Osteocyte (in vitro differentiated cells): ENCODE data around the gene CLEC4C. TPM values are rescaled to one million over a fixed set of nuclear protein-coding genes. Genes with fewer than 3 reads are reported as not detected.

ENCODE experiments used
- DNase-seq: peaks from one replicate; pipeline ENCODE4 v3.0.0; 2021; ENCODE audit warnings: mixed read lengths; ENCODE audit not compliant: unreplicated experiment; ENCODE audit errors: extremely low spot score
- H3K27ac Mint-ChIP-seq: one replicate; pipeline ENCODE4 v1.8.0; 2021; ENCODE audit warnings: mild to moderate bottlenecking, mixed read lengths; ENCODE audit not compliant: unreplicated experiment
- H3K27me3 Mint-ChIP-seq: one replicate; pipeline ENCODE4 v1.8.0; 2021; ENCODE audit warnings: mixed read lengths; ENCODE audit not compliant: unreplicated experiment
- H3K36me3 Mint-ChIP-seq: one replicate; pipeline ENCODE4 v1.8.0; 2021; ENCODE audit warnings: mixed read lengths; ENCODE audit not compliant: unreplicated experiment
- H3K4me1 Mint-ChIP-seq: one replicate; pipeline ENCODE4 v1.8.0; 2021; ENCODE audit warnings: mixed read lengths; ENCODE audit not compliant: unreplicated experiment
- H3K4me3 Mint-ChIP-seq: one replicate; pipeline ENCODE4 v1.8.0; 2021; ENCODE audit warnings: mild to moderate bottlenecking, moderate library complexity, mixed read lengths; ENCODE audit not compliant: unreplicated experiment
- H3K9me3 Mint-ChIP-seq: one replicate; pipeline ENCODE4 v1.8.0; 2021; ENCODE audit warnings: mixed read lengths; ENCODE audit not compliant: unreplicated experiment
- CTCF ChIP-seq: fragments of 200-600 bp; sonication (generic); IDR thresholded peaks from 2 replicates; pipeline ENCODE4 v1.5.0; 2021; ENCODE audit warnings: antibody characterized with exemption, mild to moderate bottlenecking, moderate library complexity
- total RNA-seq: library from RNA; stranded (reverse); gene quantifications from 2 replicates; pipeline ENCODE4 v1.2.1, GENCODE V29; 2021

Gene CLEC4C
- total RNA-seq, 1 donor from 2014 or later = not detected

- Mint-ChIP-seq H3K4me1 (no peaks in the 10 kb centered on the region), H3K4me3 (no peak overlapping the region), H3K27me3 (no peaks in the 10 kb centered on the region), H3K27ac (no peak overlapping the region), H3K36me3 (no peaks in the 10 kb centered on the region), H3K9me3 (no peaks in the 10 kb centered on the region)
- DNase-seq = no peak
- no peak for TF ChIP-seq CTCF
Measured at GRCh38 chr12:7719946-7720730, 27.0 kb downstream of the CLEC4C start.

- Mint-ChIP-seq H3K4me1 (no peaks in the 10 kb centered on the region), H3K27ac (no peak overlapping the region), H3K9me3 (no peaks in the 10 kb centered on the region), H3K4me3 (no peak overlapping the region), H3K27me3 (no peaks in the 10 kb centered on the region), H3K36me3 (no peaks in the 10 kb centered on the region)
- no peak for DNase-seq
- no peak for TF ChIP-seq CTCF
Measured at GRCh38 chr12:7716381-7716780, 30.8 kb downstream of the CLEC4C start.

- H3K27ac Mint-ChIP-seq = no peak overlapping the region
- no peaks in the 10 kb centered on the region for H3K9me3 Mint-ChIP-seq
- H3K4me1 Mint-ChIP-seq = no peaks in the 10 kb centered on the region
- no peaks in the 10 kb centered on the region for H3K36me3 Mint-ChIP-seq
- DNase-seq = no peak
- TF ChIP-seq CTCF = no peak
- no peak overlapping the region for H3K4me3 Mint-ChIP-seq
- no peaks in the 10 kb centered on the region for H3K27me3 Mint-ChIP-seq
Measured at GRCh38 chr12:7712841-7713442, 34.2 kb downstream of the CLEC4C start.

- Mint-ChIP-seq H3K27ac (no peak within 1 kb of the TSS), H3K9me3 (no peaks in the 10 kb centered on the region), H3K27me3 (no peaks in the 10 kb centered on the region), H3K4me1 (no peaks in the 10 kb centered on the region), H3K36me3 (no peaks in the 10 kb centered on the region), H3K4me3 (no peak within 1 kb of the TSS)
- TF ChIP-seq CTCF = no peak
- DNase-seq = no peak
Measured at GRCh38 chr12:7711133-7711532, 36.0 kb downstream of the CLEC4C start, which contains the start of gene DPPA3. DPPA3 (plus strand) TSS chr12:7711433; CDS start chr12:7711571, 138 bp downstream.

- no peaks in the 10 kb centered on the region for H3K4me1 Mint-ChIP-seq
- no peaks in the 10 kb centered on the region for H3K9me3 Mint-ChIP-seq
- DNase-seq = no peak
- H3K27ac Mint-ChIP-seq = no peak overlapping the region
- H3K4me3 Mint-ChIP-seq = no peak overlapping the region
- no peak for TF ChIP-seq CTCF
- no peaks in the 10 kb centered on the region for H3K27me3 Mint-ChIP-seq
- H3K36me3 Mint-ChIP-seq = no peaks in the 10 kb centered on the region
Measured at GRCh38 chr12:7709969-7710675, 37.1 kb downstream of the CLEC4C start.
